GM23248 (cell line): ENCODE results near the gene SETBP1. TPM values are rescaled to one million over a fixed set of nuclear protein-coding genes. Genes with fewer than 3 reads are reported as not detected.

Experiments used
- DNase-seq: peaks from one replicate; pipeline ENCODE4 v3.0.0-alpha.2; 2015
- H2AFZ ChIP-seq: fragments of 200-600 bp; sonication (generic); 2 replicates; pipeline ENCODE4 v1.6.1; 2016; ENCODE audit warnings: antibody characterized with exemption
- H3F3A ChIP-seq: fragments of 200-600 bp; sonication (generic); 2 replicates; pipeline ENCODE4 v1.6.1; 2016; ENCODE audit warnings: mild to moderate bottlenecking, antibody characterized with exemption, mixed run types; ENCODE audit not compliant: insufficient read depth
- H3K27ac ChIP-seq: fragments of 200-600 bp; sonication (generic); 2 replicates; pipeline ENCODE4 v1.5.1; 2016; ENCODE audit warnings: mild to moderate bottlenecking
- H3K27me3 ChIP-seq: fragments of 200-600 bp; sonication (generic); replicated peaks from 2 replicates; pipeline ENCODE4 v1.6.1; 2016; ENCODE audit warnings: mild to moderate bottlenecking; ENCODE audit not compliant: insufficient read depth
- H3K36me3 ChIP-seq: fragments of 200-600 bp; sonication (generic); 2 replicates; pipeline ENCODE4 v1.6.1; 2016; ENCODE audit warnings: low read depth, mild to moderate bottlenecking
- H3K4me1 ChIP-seq: fragments of 200-600 bp; sonication (generic); 2 replicates; pipeline ENCODE4 v1.6.1; 2016; ENCODE audit warnings: mild to moderate bottlenecking; ENCODE audit not compliant: insufficient read depth
- H3K4me2 ChIP-seq: fragments of 200-600 bp; sonication (generic); one replicate; pipeline ENCODE4 v1.6.1; 2016; ENCODE audit warnings: mild to moderate bottlenecking; ENCODE audit not compliant: unreplicated experiment
- H3K4me3 ChIP-seq: fragments of 200-600 bp; sonication (generic); 2 replicates; pipeline ENCODE4 v1.5.1; 2016; ENCODE audit warnings: mild to moderate bottlenecking
- H3K79me2 ChIP-seq: fragments of 200-600 bp; sonication (generic); 2 replicates; pipeline ENCODE4 v1.6.1; 2016; ENCODE audit warnings: mild to moderate bottlenecking; ENCODE audit not compliant: insufficient read depth
- H3K9ac ChIP-seq: fragments of 200-600 bp; sonication (generic); 2 replicates; pipeline ENCODE4 v1.6.1; 2016; ENCODE audit warnings: mild to moderate bottlenecking
- H3K9me2 ChIP-seq: fragments of 200-600 bp; sonication (generic); 2 replicates; pipeline ENCODE4 v1.6.1; 2016; ENCODE audit warnings: mixed run types, mild to moderate bottlenecking, moderate library complexity; ENCODE audit not compliant: insufficient read depth
- H3K9me3 ChIP-seq: fragments of 200-600 bp; sonication (generic); one replicate; pipeline ENCODE4 v1.6.1; 2017; ENCODE audit warnings: low read depth
- H4K20me1 ChIP-seq: fragments of 200-600 bp; sonication (generic); 2 replicates; pipeline ENCODE4 v1.6.0; 2016; ENCODE audit not compliant: insufficient read depth
- EZH2 ChIP-seq: fragments of 200-600 bp; sonication (generic); IDR thresholded peaks from 2 replicates; pipeline ENCODE4 v1.6.1; 2018; ENCODE audit warnings: antibody characterized with exemption, mild to moderate bottlenecking; ENCODE audit not compliant: insufficient read depth, poor library complexity, severe bottlenecking
- EZH2phosphoT487 ChIP-seq: fragments of 200-600 bp; sonication (generic); IDR thresholded peaks from 2 replicates; pipeline ENCODE4 v1.6.1; 2018; ENCODE audit warnings: antibody characterized with exemption, moderate library complexity, mild to moderate bottlenecking, low read depth; ENCODE audit not compliant: insufficient read depth
- WGBS, 2 experiments: methylation state at CpG; one replicate each; pipeline ENCODE4 v1.1.6; 2015 to 2017; ENCODE audit warnings: low lambda C conversion rate in 2 of 2, low coverage in 1 of 2; ENCODE audit errors: missing lambda C conversion rate in 2 of 2; 5-methylcytosine and 5-hydroxymethylcytosine counted together
- in situ Hi-C: fragments of 300-500 bp; cut with MboI; formaldehyde crosslinking; loops from 2 replicates; pipeline ENCODE4 v1.15.0; 2020
- polyA plus RNA-seq: library from polyadenylated mRNA; unstranded; fragments of >200 nt; fragmentation: Nextera tagmentation; extraction: Ambion mirVana; gene quantifications from 2 replicates; pipeline ENCODE4 v1.2.1, GENCODE V29; 2016
- total RNA-seq: library from RNA; depleted of rRNA; stranded (reverse); fragments of >200 nt; shearing (Covaris generic); gene quantifications from 2 replicates; pipeline ENCODE4 v1.2.3, GENCODE V29; 2014

The SETBP1 gene
- total and polyA plus RNA-seq, 2 experiments from 2014 or later, result 1.3 to 4.1 TPM

DNA sequence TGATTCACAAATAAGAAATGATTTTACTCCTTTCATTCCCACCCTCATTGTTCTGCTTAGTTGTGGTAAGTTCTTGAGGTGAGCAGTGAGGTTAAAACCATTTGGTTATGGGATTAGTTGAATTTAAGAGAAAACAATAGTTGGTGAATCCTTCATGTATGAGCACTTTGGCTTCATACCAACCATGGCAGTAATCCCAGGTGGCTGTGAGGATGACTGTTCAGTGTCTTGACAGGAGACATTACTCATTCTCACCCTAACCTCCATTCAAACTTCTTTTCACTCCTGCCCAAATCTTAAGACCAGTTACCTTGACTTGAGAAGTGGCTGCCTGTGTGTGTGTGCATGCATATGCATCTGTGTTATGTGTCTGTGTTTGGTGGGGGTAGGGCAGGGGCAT, 143.1 kb downstream of the SETBP1 start:
- peaks cover 29% of the 10 kb centered on the region for H3K4me1 ChIP-seq
- in situ Hi-C loops, result no loop called here

GRCh38 chr18:44824884-44825283, 144.2 kb downstream of the SETBP1 start:
- in situ Hi-C loops, result no loop called here

More for the DNA sequence above, 143.1 kb downstream of the SETBP1 start:
- Histone ChIP-seq H3K4me3 (no peak overlapping the region), H3K36me3 (no peaks in the 10 kb centered on the region), H3K9ac (no peak overlapping the region), H3K27ac (no peak overlapping the region), H3F3A (peaks cover 33% of the 10 kb centered on the region), H3K9me3 (no peaks in the 10 kb centered on the region), H4K20me1 (no peaks in the 10 kb centered on the region), H3K79me2 (no peaks in the 10 kb centered on the region), H3K27me3 (no peaks in the 10 kb centered on the region), H3K4me2 (no peak overlapping the region), H3K9me2 (no peaks in the 10 kb centered on the region), H2AFZ (no peak overlapping the region)
- TF ChIP-seq EZH2 (no peak), EZH2phosphoT487 (no peak)
- peak; percentile 80 for DNase-seq

GRCh38 chr18:44826418-44827259, 146.0 kb downstream of the SETBP1 start:
- Histone ChIP-seq H3F3A (peaks cover 33% of the 10 kb centered on the region), H3K9me2 (no peaks in the 10 kb centered on the region), H3K27me3 (no peaks in the 10 kb centered on the region), H3K9ac (peak overlapping the region; percentile 59), H3K79me2 (no peaks in the 10 kb centered on the region), H3K4me2 (peak overlapping the region; percentile 48), H2AFZ (peak overlapping the region; percentile 80), H3K4me1 (peaks cover 29% of the 10 kb centered on the region), H3K9me3 (no peaks in the 10 kb centered on the region), H3K27ac (peak overlapping the region; percentile 75), H3K36me3 (no peaks in the 10 kb centered on the region), H3K4me3 (peak overlapping the region; percentile 4; the same call in 1 of the 2 replicates), H4K20me1 (no peaks in the 10 kb centered on the region)
- DNase-seq, result peak; percentile 88
- in situ Hi-C loops, result no loop called here
- WGBS, 2 experiments, result 20 to 24% methylated on average over 5 of the region's 5 CpGs
- no peak for TF ChIP-seq EZH2phosphoT487
- TF ChIP-seq EZH2, result no peak

More at GRCh38 chr18:44824884-44825283, 144.2 kb downstream of the SETBP1 start:
- Histone ChIP-seq H3K4me3 (no peak overlapping the region), H3K79me2 (no peaks in the 10 kb centered on the region), H4K20me1 (no peaks in the 10 kb centered on the region), H3K9me3 (no peaks in the 10 kb centered on the region), H3K36me3 (no peaks in the 10 kb centered on the region), H3K4me2 (no peak overlapping the region), H3K9me2 (no peaks in the 10 kb centered on the region), H3K27ac (no peak overlapping the region), H3K9ac (no peak overlapping the region), H3K4me1 (peaks cover 29% of the 10 kb centered on the region), H3K27me3 (no peaks in the 10 kb centered on the region), H3F3A (peaks cover 33% of the 10 kb centered on the region), H2AFZ (no peak overlapping the region)
- DNase-seq, result no peak
- TF ChIP-seq EZH2 (no peak), EZH2phosphoT487 (no peak)
- 71 to 82% methylated on average over 2 of the region's 2 CpGs for WGBS, 2 experiments

- no peaks in the 10 kb centered on the region for H3K36me3 ChIP-seq
- H3K9me2 ChIP-seq, result no peaks in the 10 kb centered on the region
- no peak overlapping the region for H3K4me3 ChIP-seq
- no peak overlapping the region for H2AFZ ChIP-seq
- WGBS, 2 experiments, result 93 to 98% methylated on average over 3 of the region's 3 CpGs
- no peak overlapping the region for H3K9ac ChIP-seq
- H3K27me3 ChIP-seq, result no peaks in the 10 kb centered on the region
- in situ Hi-C loops, result no loop called here
- no peaks in the 10 kb centered on the region for H4K20me1 ChIP-seq
- TF ChIP-seq EZH2phosphoT487 (no peak), EZH2 (no peak)
- no peak overlapping the region for H3K27ac ChIP-seq
- H3K9me3 ChIP-seq, result no peaks in the 10 kb centered on the region
- H3K4me1 ChIP-seq, result peaks cover 27% of the 10 kb centered on the region
- no peak overlapping the region for H3K4me2 ChIP-seq
- peaks cover 27% of the 10 kb centered on the region for H3F3A ChIP-seq
- H3K79me2 ChIP-seq, result no peaks in the 10 kb centered on the region
- no peak for DNase-seq
These were observed 147.4 kb downstream of the SETBP1 start for GRCh38 chr18:44828080-44828479.
